A549 (cell line): ENCODE results near the gene UNC45B. TPM values are rescaled to one million over a fixed set of nuclear protein-coding genes. Genes with fewer than 3 reads are reported as not detected.

Experiments
- ATAC-seq, 2 experiments: fragments of 200-7000 bp in 1 of 2; fragments of >200 bp in 1 of 2; cut with Nextera tagmentation in 1 of 2; cut with Tn5 transposase in 1 of 2; 3 replicates each; pipeline versions ENCODE4 v1.8.0 to v1.9.1; 2018 to 2020; ENCODE audit warnings: mild to moderate bottlenecking in 1 of 2, moderate library complexity in 1 of 2
- CTCF ChIA-PET: fragments of 300-600 bp; sonication (Branson Sonifier 250); formaldehyde crosslinking; extraction: SDS; loops from one replicate; lab custom pipeline; 2021; ENCODE audit warnings: antibody characterized with exemption, inconsistent platforms; lab: Yijun Ruan, JAX
- POLR2A ChIA-PET: fragments of 350-600 bp; formaldehyde crosslinking; extraction: SDS; loops from one replicate; lab custom pipeline; 2021; ENCODE audit warnings: antibody characterized with exemption, inconsistent platforms; lab: Yijun Ruan, JAX
- DNase-seq, 2 experiments: peaks; one replicate each; pipeline versions ENCODE4 v3.0.0 to v3.0.0-alpha.2; 2011 to 2016; ENCODE audit warnings: low read depth in 1 of 2, low spot score in 1 of 2
- FAIRE-seq: peaks from 2 replicates; lab custom pipeline; 2011; peaks lifted over from hg19 to GRCh38; lab: Jason Lieb, UNC
- H3K27ac ChIP-seq, 2 experiments: fragments of >200 bp; sonication (Bioruptor Twin); formaldehyde crosslinking; 3 replicates each; pipeline ENCODE4 v1.5.1; 2016 to 2017
- H3K4me1 ChIP-seq: fragments of >200 bp; sonication (Bioruptor Twin); formaldehyde crosslinking; 3 replicates; pipeline ENCODE4 v1.6.1; 2016
- H3K4me2 ChIP-seq: fragments of >200 bp; sonication (Bioruptor Twin); formaldehyde crosslinking; 3 replicates; pipeline ENCODE4 v1.6.1; 2016
- H3K4me3 ChIP-seq: fragments of >200 bp; sonication (Bioruptor Twin); formaldehyde crosslinking; 3 replicates; pipeline ENCODE4 v1.5.1; 2016
- H3K9me3 ChIP-seq: fragments of >200 bp; sonication (Bioruptor Twin); formaldehyde crosslinking; 3 replicates; pipeline ENCODE4 v1.6.1; 2016
- CBX2 ChIP-seq: fragments of 200-600 bp; sonication (generic); IDR thresholded peaks from 2 replicates; pipeline ENCODE4 v1.6.1; 2016; ENCODE audit warnings: low read depth, mild to moderate bottlenecking, borderline replicate concordance
- CBX8 ChIP-seq: fragments of 200-600 bp; sonication (generic); IDR thresholded peaks from 2 replicates; pipeline ENCODE4 v1.6.1; 2016
- CHD2 ChIP-seq: fragments of 150-350 bp; IDR thresholded peaks from 2 replicates; pipeline ENCODE4 v1.6.1; 2014; ENCODE audit warnings: low read length; ENCODE audit not compliant: partially characterized antibody
- CHD4 ChIP-seq: fragments of 200-600 bp; sonication (generic); IDR thresholded peaks from 2 replicates; pipeline ENCODE4 v1.6.1; 2016; ENCODE audit warnings: antibody characterized with exemption, mild to moderate bottlenecking, borderline replicate concordance
- E2F6 ChIP-seq: IDR thresholded peaks from 2 replicates; pipeline ENCODE4 v1.6.1; 2012; ENCODE audit warnings: low read depth, borderline replicate concordance
- EHF ChIP-seq: fragments of 250-450 bp; sonication (Bioruptor Pico); IDR thresholded peaks from 2 replicates; pipeline ENCODE4 v1.5.0; 2020; ENCODE audit warnings: mild to moderate bottlenecking
- ESRRA ChIP-seq: fragments of 150-350 bp; IDR thresholded peaks from 2 replicates; pipeline ENCODE4 v1.6.1; 2014; ENCODE audit warnings: mild to moderate bottlenecking, low read length, borderline replicate concordance
- HDAC2 ChIP-seq: fragments of 200-600 bp; sonication (generic); IDR thresholded peaks from 2 replicates; pipeline ENCODE4 v1.6.1; 2016
- HOXA7 ChIP-seq: fragments of 250-450 bp; sonication (Bioruptor Pico); IDR thresholded peaks from 2 replicates; pipeline ENCODE4 v1.5.0; 2020; ENCODE audit warnings: mild to moderate bottlenecking, moderate library complexity
- JUN ChIP-seq, 2 experiments: fragments of >200 bp; sonication (Bioruptor Twin); formaldehyde crosslinking; IDR thresholded peaks; 2 replicates in 1 of 2; 3 replicates in 1 of 2; pipeline ENCODE4 v1.6.1; 2016 to 2017
- KDM5A ChIP-seq: fragments of 200-600 bp; sonication (generic); IDR thresholded peaks from 2 replicates; pipeline ENCODE4 v1.6.1; 2016; ENCODE audit warnings: antibody characterized with exemption, mild to moderate bottlenecking
- MAFK ChIP-seq: fragments of 450-650 bp; IDR thresholded peaks from 2 replicates; pipeline ENCODE4 v1.6.1; 2014; ENCODE audit not compliant: partially characterized antibody
- MAZ ChIP-seq: fragments of 150-350 bp; IDR thresholded peaks from 2 replicates; pipeline ENCODE4 v1.6.1; 2014; ENCODE audit warnings: antibody characterized with exemption, low read depth, low read length, borderline replicate concordance
- MYC ChIP-seq: IDR thresholded peaks from 2 replicates; pipeline ENCODE4 v1.6.1; 2012; ENCODE audit warnings: mild to moderate bottlenecking, inconsistent platforms, low read length, improper control_type of control experiment, borderline replicate concordance
- NFE2L2 ChIP-seq: fragments of 150-350 bp; conservative IDR thresholded peaks from 2 replicates; pipeline ENCODE4 v1.6.1; 2014; ENCODE audit warnings: low read length
- NR3C1 ChIP-seq: fragments of >200 bp; sonication (Bioruptor Twin); formaldehyde crosslinking; IDR thresholded peaks from 3 replicates; pipeline ENCODE4 v1.6.1; 2017
- POLR2A ChIP-seq: IDR thresholded peaks from 2 replicates; pipeline ENCODE4 v1.6.1; 2012; ENCODE audit warnings: mild to moderate bottlenecking, low read length
- POLR2AphosphoS2 ChIP-seq: conservative IDR thresholded peaks from 2 replicates; pipeline ENCODE4 v1.6.1; 2012; ENCODE audit warnings: low read length, improper control_type of control experiment, inconsistent platforms
- REST ChIP-seq: fragments of 200-600 bp; sonication (generic); IDR thresholded peaks from 2 replicates; pipeline ENCODE4 v1.6.1; 2016; ENCODE audit warnings: antibody characterized with exemption, mild to moderate bottlenecking, moderate library complexity
- RNF2 ChIP-seq: fragments of 200-600 bp; sonication (generic); IDR thresholded peaks from 2 replicates; pipeline ENCODE4 v1.6.1; 2016; ENCODE audit warnings: low read depth, mild to moderate bottlenecking, antibody characterized with exemption, moderate library complexity, borderline replicate concordance
- SMC3 ChIP-seq: fragments of >200 bp; sonication (Bioruptor Twin); formaldehyde crosslinking; IDR thresholded peaks from 3 replicates; pipeline ENCODE4 v1.6.1; 2018; ENCODE audit warnings: inconsistent platforms
- SREBF2 ChIP-seq: fragments of 450-650 bp; IDR thresholded peaks from 2 replicates; pipeline ENCODE4 v1.6.1; 2014; ENCODE audit warnings: mild to moderate bottlenecking, moderate library complexity
- TP53 ChIP-seq: fragments of 250-450 bp; sonication (Bioruptor Pico); IDR thresholded peaks from 2 replicates; pipeline ENCODE4 v1.5.0; 2021; ENCODE audit warnings: mild to moderate bottlenecking, moderate library complexity
- USF2 ChIP-seq: fragments of 450-650 bp; IDR thresholded peaks from 2 replicates; pipeline ENCODE4 v1.6.1; 2014; ENCODE audit warnings: antibody characterized with exemption
- ZFP36 ChIP-seq: fragments of 450-650 bp; IDR thresholded peaks from 2 replicates; pipeline ENCODE4 v1.6.1; 2014; ENCODE audit warnings: borderline replicate concordance; ENCODE audit not compliant: partially characterized antibody
- WGBS: methylation state at CpG from one replicate; pipeline ENCODE4 v1.1.6; 2017; ENCODE audit errors: missing lambda C conversion rate; 5-methylcytosine and 5-hydroxymethylcytosine counted together
- polyA plus RNA-seq, 4 experiments: library from polyadenylated mRNA; depleted of rRNA in 3 of 4; stranded (reverse); fragments of >200 nt; fragmentation: RNase III in 1 of 4; extraction: RNeasy Plus Mini Kit Qiagen cat#74134 plus additional on column Dnase treatment in 1 of 4; gene quantifications; 2 replicates in 3 of 4; 3 replicates in 1 of 4; pipeline ENCODE4 v1.2.3, GENCODE V29; 2011 to 2017
- TF ChIP-seq, protein P1 (sequence below): fragments of 250-450 bp; sonication (Bioruptor Pico); IDR thresholded peaks from 2 replicates; pipeline ENCODE4 v1.5.0; 2020; ENCODE audit warnings: low read depth, mild to moderate bottlenecking, moderate library complexity
- TF ChIP-seq, protein P2 (sequence below): fragments of 250-450 bp; sonication (Bioruptor Pico); IDR thresholded peaks from 2 replicates; pipeline ENCODE4 v1.5.0; 2021; ENCODE audit warnings: mild to moderate bottlenecking, moderate library complexity, borderline replicate concordance

Gene UNC45B
- polyA plus RNA-seq, 2 of the 4 experiments (the other 2 are of a cell fraction): not detected

GRCh38 chr17:35167046-35167445 is 19.4 kb downstream of the UNC45B start:
- no peak for TF ChIP-seq REST
- TF ChIP-seq MAFK: no peak
- no peak for TF ChIP-seq NR3C1
- no peak for TF ChIP-seq POLR2AphosphoS2
- no peak for TF ChIP-seq CBX8
- TF ChIP-seq HDAC2: no peak
- TF ChIP-seq KDM5A: no peak
- no peak for TF ChIP-seq MYC
- TF ChIP-seq HOXA7 (CRISPR knock-in tag): no peak
- TF ChIP-seq SMC3: no peak
- TF ChIP-seq POLR2A: no peak
- TF ChIP-seq SREBF2: no peak
- no peak for TF ChIP-seq MAZ
- no peak for TF ChIP-seq NFE2L2
- TF ChIP-seq USF2: no peak
- TF ChIP-seq TP53 (CRISPR knock-in tag): no peak
- TF ChIP-seq, protein P1, sequence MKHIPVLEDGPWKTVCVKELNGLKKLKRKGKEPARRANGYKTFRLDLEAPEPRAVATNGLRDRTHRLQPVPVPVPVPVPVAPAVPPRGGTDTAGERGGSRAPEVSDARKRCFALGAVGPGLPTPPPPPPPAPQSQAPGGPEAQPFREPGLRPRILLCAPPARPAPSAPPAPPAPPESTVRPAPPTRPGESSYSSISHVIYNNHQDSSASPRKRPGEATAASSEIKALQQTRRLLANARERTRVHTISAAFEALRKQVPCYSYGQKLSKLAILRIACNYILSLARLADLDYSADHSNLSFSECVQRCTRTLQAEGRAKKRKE: no peak
- TF ChIP-seq CHD2: no peak
- TF ChIP-seq ZFP36: no peak
- TF ChIP-seq ESRRA: no peak
- TF ChIP-seq, all 56 proteins: peak for 0
- ChIA-PET CTCF (interaction anchor here (0.8 to 13.9 kb wide), 5 partner anchors 8 to 580 kb away, joined by 3 to 308 read pairs (median 3); partner anchors contain the start of genes RAD51D and SLFN12L), POLR2A (no interaction called here)
- Histone ChIP-seq H3K4me1 (peaks cover 6% of the 10 kb centered on the region; the same call in 2 of the 3 replicates), H3K9me3 (no peaks in the 10 kb centered on the region), H3K4me2 (no peak overlapping the region), H3K4me3 (no peak overlapping the region), H3K27ac (no peak overlapping the region)
- no peak for FAIRE-seq
- ATAC-seq: no peak
- 39% methylated on average over 3 of the region's 3 CpGs for WGBS
- no peak for DNase-seq

DNA sequence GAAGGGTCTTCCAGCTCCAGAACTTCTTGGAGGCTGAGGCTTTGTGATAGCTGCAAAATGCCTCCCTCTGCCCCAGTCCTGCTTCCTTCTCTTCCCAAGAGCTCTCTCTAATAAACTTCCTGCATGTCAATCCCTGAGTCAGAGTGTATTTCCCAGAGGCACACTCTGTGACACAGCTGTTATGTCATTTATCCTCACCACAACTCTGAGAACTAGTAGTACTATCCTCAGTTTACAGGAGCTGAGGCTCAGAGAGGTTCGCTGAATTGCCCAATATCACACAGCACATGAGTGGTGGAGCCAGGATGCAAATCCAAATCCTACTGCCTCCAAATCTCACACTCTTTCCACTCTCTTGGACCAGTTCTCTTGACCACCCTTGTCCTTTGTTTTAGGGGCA is 20.0 kb downstream of the UNC45B start:
- WGBS: 6% methylated on average over 1 of the region's 1 CpG
- Histone ChIP-seq H3K4me3 (no peak overlapping the region), H3K27ac (no peak overlapping the region)
- ChIA-PET POLR2A (interaction anchor here (0.5 kb wide), 1 partner anchor 415 kb away, joined by 3 read pairs; no protein-coding TSS in a partner anchor), CTCF (interaction anchor here (0.8 to 13.9 kb wide), 6 partner anchors 9 to 579 kb away, joined by 3 to 308 read pairs (median 3); partner anchors contain the start of genes RAD51D and SLFN12L)
- DNase-seq (no peak), ATAC-seq (no peak)
- TF ChIP-seq REST: no peak
- TF ChIP-seq E2F6: no peak
- no peak for TF ChIP-seq POLR2AphosphoS2
- TF ChIP-seq CHD2: no peak
- no peak for TF ChIP-seq CHD4
- TF ChIP-seq JUN (IDR thresholded peaks at IDR 0.05): no peak
- TF ChIP-seq NFE2L2: no peak
- TF ChIP-seq RNF2: no peak
- TF ChIP-seq, protein P2, sequence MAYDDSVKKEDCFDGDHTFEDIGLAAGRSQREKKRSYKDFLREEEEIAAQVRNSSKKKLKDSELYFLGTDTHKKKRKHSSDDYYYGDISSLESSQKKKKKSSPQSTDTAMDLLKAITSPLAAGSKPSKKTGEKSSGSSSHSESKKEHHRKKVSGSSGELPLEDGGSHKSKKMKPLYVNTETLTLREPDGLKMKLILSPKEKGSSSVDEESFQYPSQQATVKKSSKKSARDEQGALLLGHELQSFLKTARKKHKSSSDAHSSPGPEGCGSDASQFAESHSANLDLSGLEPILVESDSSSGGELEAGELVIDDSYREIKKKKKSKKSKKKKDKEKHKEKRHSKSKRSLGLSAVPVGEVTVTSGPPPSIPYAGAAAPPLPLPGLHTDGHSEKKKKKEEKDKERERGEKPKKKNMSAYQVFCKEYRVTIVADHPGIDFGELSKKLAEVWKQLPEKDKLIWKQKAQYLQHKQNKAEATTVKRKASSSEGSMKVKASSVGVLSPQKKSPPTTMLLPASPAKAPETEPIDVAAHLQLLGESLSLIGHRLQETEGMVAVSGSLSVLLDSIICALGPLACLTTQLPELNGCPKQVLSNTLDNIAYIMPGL: no peak
- no peak for TF ChIP-seq HOXA7 (CRISPR knock-in tag)
- no peak for TF ChIP-seq CBX2
- no peak for TF ChIP-seq EHF (CRISPR knock-in tag)
- TF ChIP-seq, all 56 proteins: peak for 0
- no peak overlapping the region for H3K4me2 ChIP-seq
- no peaks in the 10 kb centered on the region for H3K9me3 ChIP-seq
- FAIRE-seq: no peak
- H3K4me1 ChIP-seq: peaks cover 6% of the 10 kb centered on the region; the same call in 2 of the 3 replicates
